OCI-LY1 (cell line): ENCODE data around the gene ADAMTS17.

ENCODE experiments used
- EZH2 ChIP-seq: fragments of 200-600 bp; sonication (generic), shearing (Covaris generic); IDR thresholded peaks from 2 replicates; pipeline ENCODE4 v1.8.0; 2017; ENCODE audit warnings: borderline replicate concordance, mixed run types, mild to moderate bottlenecking, antibody characterized with exemption, low read length, moderate library complexity, mixed read lengths
- TF ChIP-seq, protein P1 (sequence below): fragments of 200-600 bp; sonication (generic), shearing (Covaris generic); IDR thresholded peaks from 2 replicates; pipeline ENCODE4 v1.5.1; 2017; ENCODE audit warnings: mild to moderate bottlenecking, antibody characterized with exemption, low read length, moderate library complexity, mixed read lengths

DNA sequence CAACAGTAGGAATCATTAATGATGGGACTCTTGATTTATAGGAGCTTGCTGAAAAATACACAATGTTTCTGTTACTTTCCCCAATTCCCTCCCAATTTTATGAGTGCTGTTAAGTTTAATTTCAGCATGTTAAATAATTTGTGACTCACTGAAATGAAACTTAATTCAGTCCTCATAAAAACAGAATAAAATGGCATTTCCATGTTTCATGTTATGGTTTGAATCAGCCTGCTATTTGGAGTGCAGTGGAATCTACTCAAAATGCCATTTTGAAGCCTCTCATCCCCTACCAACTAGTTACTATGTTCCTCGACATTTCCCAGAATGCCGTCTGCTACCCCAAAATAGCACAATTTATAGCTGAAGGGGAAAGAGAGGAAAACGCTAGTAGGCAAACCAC is 237.5 kb downstream of the ADAMTS17 start:
- TF ChIP-seq, protein P1, sequence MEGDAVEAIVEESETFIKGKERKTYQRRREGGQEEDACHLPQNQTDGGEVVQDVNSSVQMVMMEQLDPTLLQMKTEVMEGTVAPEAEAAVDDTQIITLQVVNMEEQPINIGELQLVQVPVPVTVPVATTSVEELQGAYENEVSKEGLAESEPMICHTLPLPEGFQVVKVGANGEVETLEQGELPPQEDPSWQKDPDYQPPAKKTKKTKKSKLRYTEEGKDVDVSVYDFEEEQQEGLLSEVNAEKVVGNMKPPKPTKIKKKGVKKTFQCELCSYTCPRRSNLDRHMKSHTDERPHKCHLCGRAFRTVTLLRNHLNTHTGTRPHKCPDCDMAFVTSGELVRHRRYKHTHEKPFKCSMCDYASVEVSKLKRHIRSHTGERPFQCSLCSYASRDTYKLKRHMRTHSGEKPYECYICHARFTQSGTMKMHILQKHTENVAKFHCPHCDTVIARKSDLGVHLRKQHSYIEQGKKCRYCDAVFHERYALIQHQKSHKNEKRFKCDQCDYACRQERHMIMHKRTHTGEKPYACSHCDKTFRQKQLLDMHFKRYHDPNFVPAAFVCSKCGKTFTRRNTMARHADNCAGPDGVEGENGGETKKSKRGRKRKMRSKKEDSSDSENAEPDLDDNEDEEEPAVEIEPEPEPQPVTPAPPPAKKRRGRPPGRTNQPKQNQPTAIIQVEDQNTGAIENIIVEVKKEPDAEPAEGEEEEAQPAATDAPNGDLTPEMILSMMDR: no peak
- TF ChIP-seq EZH2: no peak
